Esophagus (tissue), 2 donors: ENCODE data around the gene BORCS5. TPM values are rescaled to one million over a fixed set of nuclear protein-coding genes. Genes with fewer than 3 reads are reported as not detected.
"Not testable (repeated sequence)": the region's sequence is repeated elsewhere in the genome, so short reads cannot be mapped to it uniquely, and the experiment has no call there.

Experiments used
- H3K27ac ChIP-seq, 2 donors: one replicate each; pipeline ENCODE4 v1.5.1; 2013; ENCODE audit warnings: low read depth in 2 of 2, mild to moderate bottlenecking in 2 of 2, inconsistent platforms in 1 of 2, low read length in 1 of 2, moderate library complexity in 1 of 2
- H3K27me3 ChIP-seq, 2 donors: one replicate each; pipeline ENCODE4 v1.6.1; 2013; ENCODE audit warnings: low read length in 2 of 2, control low read depth in 1 of 2, mild to moderate bottlenecking in 1 of 2; ENCODE audit not compliant: insufficient read depth in 2 of 2, control insufficient read depth in 1 of 2
- H3K36me3 ChIP-seq, 2 donors: one replicate each; pipeline ENCODE4 v1.6.1; 2013; ENCODE audit warnings: low read length in 1 of 2; ENCODE audit not compliant: control insufficient read depth in 2 of 2, insufficient read depth in 2 of 2
- H3K4me1 ChIP-seq, 2 donors: one replicate each; pipeline ENCODE4 v1.6.1; 2013; ENCODE audit warnings: low read length in 1 of 2; ENCODE audit not compliant: control insufficient read depth in 2 of 2, insufficient read depth in 2 of 2
- H3K4me3 ChIP-seq, 2 donors: one replicate each; pipeline ENCODE4 v1.5.1; 2013; ENCODE audit warnings: low read length in 2 of 2, mild to moderate bottlenecking in 2 of 2, low read depth in 1 of 2, moderate library complexity in 1 of 2
- H3K9me3 ChIP-seq, 2 donors: one replicate each; pipeline ENCODE4 v1.6.1; 2013; ENCODE audit warnings: mild to moderate bottlenecking in 2 of 2, low read depth in 1 of 2, low read length in 1 of 2, moderate library complexity in 1 of 2; ENCODE audit not compliant: control insufficient read depth in 2 of 2, insufficient read depth in 1 of 2
- WGBS, 2 donors: extraction: QIAGEN DNeasy Blood & Tissue Kit; methylation state at CpG; one replicate each; pipeline ENCODE4 v1.1.7; 2013; 5-methylcytosine and 5-hydroxymethylcytosine counted together
- polyA plus RNA-seq, 2 donors: library from polyadenylated mRNA; stranded (reverse); fragments of 200-250 nt; gene quantifications; one replicate each; pipeline ENCODE4 v1.2.3, GENCODE V29; 2013
- donor health status: healthy with polysubstance abuse.
- donor health status: Bipolar disorder and iron deficiency.

The BORCS5 gene
- polyA plus RNA-seq, 2 donors: 2.6 to 11.1 TPM

GRCh38 chr12:12499909-12500604 lies 143.2 kb downstream of the BORCS5 start:
- no peaks in the 10 kb centered on the region for H3K36me3 ChIP-seq
- no peaks in the 10 kb centered on the region for H3K27me3 ChIP-seq
- H3K27ac ChIP-seq: no peak overlapping the region
- H3K4me1 ChIP-seq: no peaks in the 10 kb centered on the region
- no peaks in the 10 kb centered on the region for H3K9me3 ChIP-seq
- no peak overlapping the region for H3K4me3 ChIP-seq
- WGBS, 2 donors: 88 to 92% methylated on average over 5 of the region's 5 CpGs

- no peaks in the 10 kb centered on the region for H3K9me3 ChIP-seq
- no peaks in the 10 kb centered on the region for H3K36me3 ChIP-seq
- no peak overlapping the region for H3K27ac ChIP-seq
- H3K27me3 ChIP-seq: no peaks in the 10 kb centered on the region
- 57 to 73% methylated on average over 3 of the region's 3 CpGs for WGBS, 2 donors
- H3K4me3 ChIP-seq: no peak overlapping the region
- H3K4me1 ChIP-seq: no peaks in the 10 kb centered on the region
These were observed 144.2 kb downstream of the BORCS5 start for GRCh38 chr12:12501121-12501520.

GRCh38 chr12:12502130-12502814 lies 145.4 kb downstream of the BORCS5 start:
- not testable (repeated sequence) for H3K4me1 ChIP-seq, H3K27ac ChIP-seq, H3K27me3 ChIP-seq

GRCh38 chr12:12502815-12503151 lies 145.9 kb downstream of the BORCS5 start:
- Histone ChIP-seq H3K4me3 (no peak overlapping the region), H3K4me1 (no peaks in the 10 kb centered on the region), H3K27ac (no peak overlapping the region), H3K36me3 (no peaks in the 10 kb centered on the region), H3K9me3 (no peaks in the 10 kb centered on the region), H3K27me3 (no peaks in the 10 kb centered on the region)
- WGBS, 2 donors: 91 to 96% methylated on average over 5 of the region's 5 CpGs

More at GRCh38 chr12:12502130-12502814, 145.4 kb downstream of the BORCS5 start:
- whole genome bisulfite sequencing, 2 donors: 82 to 85% methylated on average over 7 of the region's 7 CpGs
- not testable (repeated sequence) for H3K36me3 ChIP-seq, H3K4me3 ChIP-seq, H3K9me3 ChIP-seq

- no peak overlapping the region for H3K4me3 ChIP-seq
- no peaks in the 10 kb centered on the region for H3K4me1 ChIP-seq
- 83 to 84% methylated on average over 9 of the region's 9 CpGs for WGBS, 2 donors
- H3K36me3 ChIP-seq: no peaks in the 10 kb centered on the region
- no peak overlapping the region for H3K27ac ChIP-seq
- H3K27me3 ChIP-seq: no peaks in the 10 kb centered on the region
- H3K9me3 ChIP-seq: no peaks in the 10 kb centered on the region
These were observed 146.7 kb downstream of the BORCS5 start for GRCh38 chr12:12503384-12504078.

- H3K4me3 ChIP-seq: no peak overlapping the region
These were observed 148.9 kb downstream of the BORCS5 start for GRCh38 chr12:12505544-12506495.

GRCh38 chr12:12506496-12506890 lies 149.6 kb downstream of the BORCS5 start:
- Histone ChIP-seq H3K4me1 (no peaks in the 10 kb centered on the region), H3K36me3 (no peaks in the 10 kb centered on the region), H3K27ac (peak overlapping the region in 1 of 2 donors; percentile 70), H3K9me3 (no peaks in the 10 kb centered on the region), H3K27me3 (no peaks in the 10 kb centered on the region), H3K4me3 (no peak overlapping the region)
- 74 to 75% methylated on average over 3 of the region's 3 CpGs for whole genome bisulfite sequencing, 2 donors

More at GRCh38 chr12:12505544-12506495, 148.9 kb downstream of the BORCS5 start:
- Histone ChIP-seq H3K27ac (peak overlapping the region in 1 of 2 donors; percentile 70), H3K9me3 (no peaks in the 10 kb centered on the region), H3K4me1 (no peaks in the 10 kb centered on the region), H3K36me3 (no peaks in the 10 kb centered on the region), H3K27me3 (no peaks in the 10 kb centered on the region)
- 48 to 60% methylated on average over 11 of the region's 11 CpGs for WGBS, 2 donors

- no peaks in the 10 kb centered on the region for H3K4me1 ChIP-seq
- H3K4me3 ChIP-seq: no peak overlapping the region
- H3K36me3 ChIP-seq: no peaks in the 10 kb centered on the region
- no peak overlapping the region for H3K27ac ChIP-seq
- H3K9me3 ChIP-seq: no peaks in the 10 kb centered on the region
- WGBS, 2 donors: 84 to 91% methylated on average over 1 of the region's 1 CpG
- no peaks in the 10 kb centered on the region for H3K27me3 ChIP-seq
These were observed 150.2 kb downstream of the BORCS5 start for GRCh38 chr12:12507121-12507520.

- no peak overlapping the region for H3K27ac ChIP-seq
- no peaks in the 10 kb centered on the region for H3K4me1 ChIP-seq
- WGBS, 2 donors: 91 to 93% methylated on average over 2 of the region's 2 CpGs
These were observed 151.7 kb downstream of the BORCS5 start for GRCh38 chr12:12508612-12509011.

More at GRCh38 chr12:12508612-12509011, 151.7 kb downstream of the BORCS5 start:
- Histone ChIP-seq H3K9me3 (no peaks in the 10 kb centered on the region), H3K36me3 (no peaks in the 10 kb centered on the region), H3K4me3 (no peak overlapping the region), H3K27me3 (no peaks in the 10 kb centered on the region)
